GM18511 (cell line): ENCODE data around the gene CRB2.
A peak's percentile ranks its signal among the peaks of the same experiment; 100 is the strongest.
"Not testable (repeated sequence)": the region's sequence is repeated elsewhere in the genome, so short reads cannot be mapped to it uniquely, and the experiment has no call there.

Experiments
- ATAC-seq: cut with Tn5 transposase; IDR thresholded peaks from one replicate; pipeline ENCODE4 v1.9.1; 2021; ENCODE audit warnings: mild to moderate bottlenecking, moderate library complexity; ENCODE audit not compliant: unreplicated experiment

The CRB2 gene

DNA sequence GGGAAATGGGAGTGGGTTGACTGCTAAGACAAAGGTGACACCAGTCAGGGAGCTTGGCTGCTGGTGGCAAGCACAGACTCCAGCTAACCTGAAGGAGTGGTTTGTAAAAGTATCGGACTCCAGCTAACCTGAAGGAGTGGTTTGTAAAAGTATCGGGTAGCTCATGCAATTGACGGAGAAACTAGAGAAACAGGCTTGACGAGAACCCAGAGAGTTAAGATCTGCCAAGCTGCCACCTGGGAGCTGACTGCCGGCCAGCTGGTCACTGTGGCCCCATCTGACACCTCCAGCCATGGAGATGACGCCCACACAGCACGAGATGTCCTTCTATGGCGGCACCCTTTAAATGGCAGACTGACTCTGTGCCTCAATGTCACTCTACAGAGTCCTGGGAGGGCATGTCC, 28.3 kb upstream of the CRB2 start:
- ATAC-seq, result no peak

DNA sequence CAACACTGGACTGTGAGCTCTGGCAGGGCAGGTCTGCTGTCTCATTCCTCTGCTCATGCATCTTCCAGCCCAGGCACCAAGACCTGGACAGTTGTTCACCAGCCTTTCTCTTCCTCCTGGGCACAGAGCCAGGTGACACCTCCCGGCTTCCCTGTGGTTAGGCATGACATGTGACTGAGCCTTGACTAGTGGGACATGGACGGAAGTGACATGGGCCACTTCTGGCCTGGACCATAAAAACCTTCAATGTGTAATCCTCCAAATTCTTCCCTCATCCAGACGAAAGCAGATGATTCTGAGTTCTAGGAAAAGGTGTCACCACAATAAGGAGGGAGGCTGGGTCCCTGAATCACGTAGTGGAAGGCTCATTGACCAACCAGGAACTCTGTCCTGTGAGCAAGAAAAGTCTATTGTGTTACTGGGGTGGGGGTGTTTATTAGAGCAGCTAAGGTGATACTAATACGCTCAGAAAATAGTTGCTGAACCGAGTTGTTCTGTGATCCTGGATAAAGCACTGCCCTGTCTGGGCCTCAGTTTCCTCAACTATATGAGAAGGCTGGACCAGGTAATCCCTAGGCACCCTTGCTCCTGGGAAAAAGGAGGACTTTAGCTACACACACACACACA, 26.6 kb upstream of the CRB2 start:
- ATAC-seq, result no peak

DNA sequence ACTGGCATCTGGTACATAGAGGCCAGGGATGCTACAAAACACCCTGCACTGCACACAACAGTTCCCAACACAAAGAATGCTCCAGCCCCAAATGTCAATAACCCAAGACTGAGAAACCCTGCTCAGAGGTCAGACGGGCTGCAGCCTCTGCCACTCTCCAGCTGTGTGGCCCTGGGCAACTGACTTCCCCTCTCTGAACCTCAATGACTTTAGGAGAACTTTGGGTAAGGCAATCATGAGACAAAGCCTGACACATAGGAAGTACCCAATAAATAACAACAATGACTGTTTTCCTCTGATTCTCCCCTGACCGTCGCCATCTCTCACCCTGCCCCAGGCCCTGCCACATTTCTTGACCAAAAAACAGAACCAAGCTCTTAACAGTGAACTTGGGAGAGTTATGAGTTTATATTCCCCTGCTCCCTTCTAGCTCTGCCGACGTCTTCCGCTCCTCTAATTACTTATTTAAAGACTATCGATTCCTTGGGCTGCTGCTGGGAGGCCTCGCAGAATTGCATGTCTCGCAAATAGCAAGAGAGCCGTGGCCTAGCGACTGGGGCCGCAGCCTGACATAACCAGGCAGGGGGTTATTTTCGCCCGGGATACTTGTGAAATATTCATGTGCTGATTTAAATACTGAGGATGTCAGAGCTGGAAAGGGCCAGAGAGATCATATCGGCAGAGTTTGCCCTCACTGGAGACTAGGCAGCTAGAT, 24.5 kb upstream of the CRB2 start:
- no peak for ATAC-seq

DNA sequence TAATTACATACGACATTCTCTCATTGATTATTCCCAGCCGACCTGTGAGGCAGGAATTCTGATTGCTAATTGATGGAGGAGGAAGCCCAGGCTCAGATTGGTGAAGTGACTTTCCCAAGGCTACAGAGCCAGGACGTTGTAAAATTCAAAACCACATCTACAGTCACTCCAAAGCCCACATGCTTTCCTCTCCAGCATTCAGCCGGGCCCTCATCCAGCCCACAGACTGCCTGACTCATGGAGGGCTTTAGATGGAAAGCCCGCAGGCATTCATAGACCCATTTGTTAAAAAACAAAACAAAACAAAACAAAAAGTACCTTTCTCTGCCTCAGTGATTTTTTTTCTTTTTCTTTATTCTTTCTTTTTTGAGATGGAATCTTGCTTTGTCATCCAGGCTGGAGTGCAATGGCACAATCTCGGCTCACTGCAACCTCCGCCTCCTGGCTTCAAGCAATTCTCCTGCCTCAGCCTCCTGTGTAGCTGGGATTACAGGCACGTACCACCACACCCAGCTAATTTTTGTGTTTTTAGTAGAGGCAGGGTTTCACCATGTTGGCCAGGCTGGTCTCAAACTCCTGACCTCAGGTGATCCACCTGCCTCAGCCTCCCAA, 22.8 kb upstream of the CRB2 start:
- ATAC-seq, result not testable (repeated sequence)

DNA sequence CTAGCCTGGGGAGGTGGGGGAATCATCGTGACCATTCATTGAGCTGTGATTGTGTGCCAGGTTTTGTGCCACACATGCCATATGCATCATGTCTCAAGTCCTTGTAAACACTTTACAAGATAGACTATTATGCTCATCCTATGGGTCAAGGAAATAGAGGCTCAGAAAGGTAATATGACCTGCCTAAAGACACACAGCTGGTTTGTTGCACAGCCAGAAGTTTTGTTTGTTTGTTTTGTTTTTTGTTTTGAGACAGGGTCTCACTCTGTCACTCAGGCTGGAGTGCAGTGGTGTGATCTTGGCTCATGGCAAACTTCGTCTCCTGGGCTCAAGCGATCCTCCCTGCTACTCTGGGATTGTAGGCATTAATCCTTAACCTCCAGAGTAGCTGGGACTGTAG, 21.4 kb upstream of the CRB2 start:
- ATAC-seq, result no peak

DNA sequence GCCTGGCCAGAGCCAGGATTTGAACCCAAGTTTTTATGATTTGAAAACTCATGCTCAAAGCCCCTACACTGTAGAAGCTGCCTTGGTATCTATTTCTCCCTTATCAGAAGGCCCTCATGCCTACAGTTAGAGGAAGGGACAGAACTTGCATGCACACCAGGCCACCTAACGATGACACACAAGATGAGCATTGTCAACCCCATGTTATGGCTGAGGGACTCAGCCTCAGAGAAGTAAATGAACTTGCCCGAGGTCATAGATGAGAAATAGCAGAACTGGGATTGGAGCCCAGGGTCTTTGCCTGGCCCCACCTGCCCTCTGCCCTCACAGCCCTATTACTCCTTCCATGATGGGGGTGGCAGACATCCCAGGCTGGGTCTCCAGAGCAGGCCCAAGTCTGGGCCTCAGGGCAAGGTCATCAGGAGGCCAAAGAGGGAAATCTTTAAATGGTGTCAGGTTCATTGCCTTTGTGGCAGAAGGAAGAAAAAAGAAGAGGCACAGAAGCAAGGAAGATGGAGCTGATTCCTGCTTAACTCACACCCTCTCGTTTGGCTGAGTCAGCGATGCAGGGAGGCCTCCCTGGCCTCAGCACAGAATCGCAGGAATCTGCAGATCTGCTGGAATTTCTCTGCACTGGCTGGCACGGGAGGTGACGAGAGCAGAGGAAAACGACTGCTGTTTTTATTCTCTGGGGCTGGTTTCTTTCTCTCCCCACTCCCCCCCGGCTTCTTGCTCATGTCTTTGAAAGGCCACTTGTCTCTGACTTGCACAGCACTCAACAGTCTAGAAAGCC, 20.6 kb upstream of the CRB2 start:
- no peak for ATAC-seq

DNA sequence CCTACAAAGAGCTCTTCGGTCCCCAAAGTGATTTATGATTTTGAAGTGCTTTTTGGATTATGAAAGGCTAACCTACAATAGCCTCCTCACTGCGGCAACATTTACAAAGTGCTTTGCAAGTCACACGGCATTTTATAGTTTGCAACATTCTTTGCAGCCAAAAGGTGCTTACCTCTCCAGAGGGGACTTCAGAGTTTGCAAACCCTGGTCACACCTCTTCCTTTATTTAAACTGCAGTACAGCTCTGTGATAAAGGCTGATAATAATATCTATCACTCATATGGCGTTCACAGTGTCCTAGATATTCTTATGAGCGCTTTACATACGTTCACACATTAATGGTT, 20.0 kb upstream of the CRB2 start:
- no peak for ATAC-seq

DNA sequence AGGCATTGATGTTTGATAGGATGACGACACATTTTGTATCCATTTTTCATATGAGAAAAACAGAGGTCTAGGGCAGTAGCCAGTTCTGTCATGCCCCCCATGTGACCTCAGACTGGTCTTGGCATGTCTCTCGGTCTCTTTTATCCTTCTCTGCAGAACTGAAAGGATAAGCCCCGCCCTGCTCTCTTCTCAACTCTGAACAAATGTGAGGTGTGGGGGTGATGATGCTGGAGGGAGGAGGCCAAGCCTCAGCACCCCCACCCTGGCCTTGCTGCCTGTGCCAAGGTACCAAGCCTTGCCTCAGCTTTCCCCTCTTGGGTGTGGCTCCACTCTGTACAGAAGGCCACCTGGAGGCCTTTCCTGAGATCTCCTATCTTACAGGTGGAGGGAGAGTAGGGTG, 19.5 kb upstream of the CRB2 start:
- ATAC-seq, result no peak

DNA sequence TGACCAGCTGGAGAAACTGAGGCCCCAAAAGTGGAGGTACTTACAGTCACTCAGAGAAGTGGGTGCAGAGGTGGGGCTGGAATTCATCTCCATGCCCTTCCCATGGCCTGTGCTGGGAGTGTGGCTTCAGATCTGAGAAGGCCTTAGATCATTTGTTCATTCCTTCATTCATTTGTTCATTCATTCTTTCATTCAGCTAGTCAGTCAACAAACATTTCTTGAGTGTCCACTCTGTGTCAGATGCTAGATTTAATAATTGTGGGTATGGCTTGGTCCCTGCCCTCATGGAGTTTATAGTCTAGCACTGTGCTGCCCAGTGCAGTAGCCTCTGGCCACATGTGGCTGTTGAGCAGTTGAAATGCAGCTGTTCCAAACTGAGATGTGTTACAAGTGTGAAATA, 19.0 kb upstream of the CRB2 start:
- ATAC-seq, result no peak

DNA sequence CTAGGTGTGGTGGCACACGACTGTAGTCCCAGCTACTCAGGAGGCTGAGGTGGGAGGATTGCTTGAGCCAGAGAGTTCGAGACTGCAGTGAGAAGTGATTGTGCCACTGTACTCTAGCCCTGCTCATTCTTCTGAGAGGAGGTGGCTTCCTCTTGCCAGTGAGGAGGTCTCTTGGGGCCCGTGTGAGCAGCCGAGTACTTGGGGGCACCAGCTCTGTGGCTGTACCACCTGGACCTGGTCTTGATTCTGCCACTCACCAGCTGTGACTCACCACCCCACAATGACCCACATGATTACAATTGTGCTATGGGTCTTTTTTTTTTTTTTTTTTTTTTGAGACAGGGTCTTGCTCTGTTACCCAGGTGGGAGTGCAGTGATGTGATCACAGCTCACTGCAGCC, 18.0 kb upstream of the CRB2 start:
- no peak for ATAC-seq

DNA sequence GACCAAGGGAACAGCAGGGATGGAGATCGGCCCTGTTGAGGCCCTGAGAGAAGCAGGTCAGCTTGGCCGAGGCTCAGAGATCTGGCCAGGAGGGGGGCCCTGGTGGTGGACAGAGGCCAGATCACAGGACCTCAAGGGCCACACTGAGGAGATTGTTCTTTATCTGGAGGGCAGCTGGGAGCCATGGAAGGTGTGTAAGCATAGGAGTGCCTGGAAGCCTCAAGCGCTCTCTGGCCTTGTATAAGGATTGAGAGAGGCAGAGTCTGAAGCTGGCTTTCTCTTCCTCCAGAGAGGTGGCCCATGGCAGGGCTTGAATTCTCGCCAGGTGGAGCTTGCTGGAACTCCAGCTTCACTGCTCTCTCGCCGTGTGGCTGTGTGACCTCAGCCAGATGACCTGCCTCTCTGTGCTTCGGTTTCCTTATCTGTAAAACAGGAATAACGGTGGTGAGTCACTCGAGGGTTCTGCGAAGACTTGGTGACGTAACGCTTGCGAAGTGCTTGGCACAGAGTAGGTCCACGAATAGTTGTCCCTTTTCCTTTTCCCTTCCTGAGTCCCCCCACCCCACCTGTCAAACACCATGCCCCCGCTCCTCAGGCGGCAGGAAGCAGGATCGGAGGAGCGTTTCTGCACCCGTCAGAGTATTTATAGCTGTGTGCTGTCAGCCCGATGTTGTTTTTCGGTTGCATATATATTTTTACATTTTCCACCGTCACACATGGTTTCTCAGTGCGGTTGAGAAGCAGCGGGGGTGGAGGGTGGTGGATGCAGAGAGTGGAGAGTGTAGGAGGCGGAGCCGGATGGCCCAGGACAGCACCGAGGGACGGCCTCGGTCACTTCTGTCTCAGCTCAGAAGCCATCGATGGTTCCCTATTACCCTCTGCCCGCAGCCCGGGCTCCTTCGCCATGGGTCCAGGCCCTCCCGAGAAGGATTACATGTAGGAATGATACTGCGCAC, 17.0 kb upstream of the CRB2 start:
- ATAC-seq, result peak; percentile 76

DNA sequence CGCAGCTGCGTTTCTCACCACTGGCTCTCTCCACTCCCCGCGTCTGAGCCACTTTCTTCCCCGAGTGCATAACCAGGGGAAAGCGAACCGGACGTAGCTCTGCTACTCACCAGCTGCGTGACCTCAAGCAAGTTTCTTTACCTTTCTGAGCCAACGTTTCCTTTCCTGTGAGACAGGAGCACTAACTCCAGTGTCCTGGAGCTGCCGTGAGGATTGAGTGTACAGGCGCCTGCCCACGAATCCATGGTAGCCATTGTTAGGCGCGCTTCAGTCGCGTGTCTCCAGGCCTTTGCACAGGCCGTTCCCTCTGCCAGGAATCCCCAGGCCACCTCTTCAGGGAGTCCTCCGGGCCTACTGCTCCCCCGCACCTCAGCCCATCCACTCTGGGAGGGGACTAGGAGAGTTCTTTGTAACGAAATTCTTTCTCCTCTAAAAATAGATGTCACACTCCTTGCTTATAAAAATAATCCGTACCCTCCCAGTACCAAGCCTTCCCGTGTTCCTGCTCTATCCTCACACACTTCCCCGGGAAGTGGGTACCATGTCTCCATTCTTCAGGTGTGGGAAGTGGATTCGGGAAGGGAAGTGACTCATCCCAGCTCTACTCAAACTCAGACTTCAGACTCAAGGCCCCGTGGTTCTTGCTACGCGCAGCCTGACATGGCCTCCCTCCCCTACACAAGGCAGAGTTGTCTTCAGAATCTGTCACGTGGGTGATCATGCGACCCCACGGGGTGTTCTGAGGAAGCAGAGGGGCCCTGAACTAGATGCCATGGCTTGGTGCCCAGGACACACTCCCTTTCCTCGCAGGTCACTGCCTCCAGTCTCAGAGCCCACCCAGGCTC, 16.1 kb upstream of the CRB2 start:
- ATAC-seq, result peak; percentile 52

DNA sequence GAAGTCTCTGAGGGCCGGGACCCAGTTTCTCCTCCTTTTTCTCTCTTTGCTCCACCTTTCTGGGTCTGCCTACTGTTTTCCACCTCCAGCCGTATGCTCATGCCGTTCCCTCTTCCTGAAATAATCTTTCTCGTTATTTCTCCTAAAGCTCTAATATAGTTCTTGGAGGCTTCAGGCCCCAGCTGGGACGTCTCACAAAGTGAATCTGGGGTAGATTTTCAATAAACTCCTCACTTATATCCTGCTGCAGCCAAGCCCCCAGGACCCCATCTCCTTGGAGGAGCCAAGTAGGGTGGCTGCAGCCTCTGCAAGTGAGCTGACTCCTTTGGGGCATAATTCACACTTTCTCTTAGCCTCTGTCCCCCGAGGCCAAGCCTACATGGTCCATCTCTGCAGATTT, 14.2 kb upstream of the CRB2 start:
- ATAC-seq, result no peak

DNA sequence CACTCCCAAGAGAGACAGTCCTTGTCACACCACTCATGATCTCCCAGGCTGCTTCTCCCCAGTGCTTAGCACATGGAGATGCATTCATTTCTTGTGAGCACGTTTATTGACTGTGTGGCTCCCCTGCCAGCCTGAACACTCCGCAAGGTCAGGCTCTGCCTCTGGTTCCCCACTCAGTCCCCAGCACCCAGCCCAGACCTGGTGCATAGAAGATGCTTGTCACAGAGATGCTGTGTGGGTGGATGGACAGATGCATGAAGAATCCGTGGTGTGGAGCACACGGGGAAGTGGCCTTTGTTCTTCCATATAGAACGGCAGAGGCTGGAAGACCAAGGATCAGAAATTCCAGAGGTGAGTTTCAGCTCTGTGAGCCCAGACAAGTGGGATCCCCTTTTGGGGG, 13.8 kb upstream of the CRB2 start:
- ATAC-seq, result no peak

DNA sequence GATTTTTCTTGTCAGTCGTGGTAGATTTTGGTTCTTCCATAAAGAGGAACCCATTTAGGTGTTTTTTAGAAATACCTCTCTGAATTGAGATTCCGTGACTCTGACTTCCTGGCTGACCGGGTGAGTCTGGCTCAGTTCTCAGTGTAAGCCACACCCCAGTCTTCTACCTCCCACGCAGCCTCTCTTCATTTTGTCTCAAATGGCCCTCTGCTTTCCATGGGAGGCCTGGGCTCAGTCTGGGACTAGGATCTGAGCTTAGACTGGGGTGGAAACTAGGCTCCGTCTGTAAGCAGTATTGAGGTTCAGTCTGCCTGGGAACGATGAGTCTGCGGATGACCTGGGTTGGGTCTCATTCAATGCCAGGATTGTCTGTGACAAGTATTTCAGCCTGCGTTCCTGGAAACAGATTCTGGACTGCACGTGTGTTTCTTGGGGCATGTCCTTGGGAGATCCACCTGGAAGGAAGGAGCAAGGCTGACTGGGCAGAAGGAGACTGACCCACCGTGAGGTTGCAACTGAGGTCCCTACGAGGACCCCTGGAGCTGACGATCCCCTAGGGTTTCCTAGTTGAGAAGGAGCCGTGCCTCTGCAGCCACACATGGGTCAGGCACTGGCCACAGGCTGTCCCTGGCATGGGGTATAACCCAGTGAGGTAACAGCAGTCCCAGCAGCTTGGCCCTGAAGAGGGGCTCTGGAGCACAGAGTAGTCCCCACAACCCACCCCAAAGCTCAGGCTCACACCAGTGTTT, 12.4 kb upstream of the CRB2 start:
- ATAC-seq, result peak; percentile 20

DNA sequence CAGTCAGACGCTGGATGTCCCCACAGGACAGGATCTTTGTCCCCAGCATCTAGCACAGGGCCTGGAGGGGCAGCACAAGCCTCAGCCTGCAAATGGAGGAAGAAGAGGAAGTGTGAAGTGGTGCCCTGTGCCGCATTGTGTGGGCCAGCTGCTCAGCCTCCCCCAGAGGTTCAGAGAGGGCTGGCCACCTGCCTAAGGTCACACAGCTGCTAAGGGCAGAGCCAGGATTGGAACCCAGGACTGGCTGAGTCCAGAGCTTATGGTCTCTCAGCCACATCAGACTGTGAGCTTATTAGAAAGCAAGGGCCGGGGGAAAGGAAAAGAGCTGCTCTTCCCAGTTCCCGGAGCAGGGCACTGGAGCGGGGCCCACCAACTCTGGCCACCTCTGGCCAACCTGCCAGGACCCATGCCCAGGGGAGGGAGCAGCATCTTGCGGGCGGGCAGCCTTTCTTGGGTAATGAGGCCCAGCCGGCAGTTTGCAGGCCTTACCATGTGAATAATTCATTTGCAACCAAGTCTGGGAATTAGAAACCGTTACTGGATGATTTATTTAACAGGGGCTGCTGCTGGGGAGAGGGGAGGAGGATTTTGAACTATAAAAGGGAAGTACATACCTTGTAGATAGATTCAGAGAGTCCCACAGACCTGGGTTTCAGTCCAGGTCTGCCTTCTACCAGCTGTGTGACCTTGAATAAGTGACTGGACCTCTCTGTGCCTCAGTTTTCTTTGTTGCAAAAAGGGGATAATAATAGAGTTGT, 11.6 kb upstream of the CRB2 start:
- ATAC-seq, result no peak

DNA sequence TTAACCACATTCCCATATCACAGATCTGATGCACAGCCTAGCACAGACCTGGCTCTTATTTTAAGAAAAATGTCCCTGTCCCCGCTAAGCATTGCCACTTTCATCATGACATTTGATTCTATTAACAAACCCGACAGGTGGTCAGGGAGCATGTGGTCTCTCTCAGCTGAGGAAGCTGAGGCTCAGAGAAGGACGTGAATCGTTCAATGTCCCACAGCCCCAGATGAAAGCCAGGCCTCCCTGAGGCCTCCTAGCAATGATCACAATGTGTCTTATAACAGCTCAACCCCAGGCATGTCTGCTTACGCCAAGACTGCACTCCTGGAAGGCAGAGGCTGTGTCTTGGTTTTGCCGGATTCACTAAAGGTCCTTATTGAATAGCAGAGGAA, 10.4 kb upstream of the CRB2 start:
- ATAC-seq, result no peak

DNA sequence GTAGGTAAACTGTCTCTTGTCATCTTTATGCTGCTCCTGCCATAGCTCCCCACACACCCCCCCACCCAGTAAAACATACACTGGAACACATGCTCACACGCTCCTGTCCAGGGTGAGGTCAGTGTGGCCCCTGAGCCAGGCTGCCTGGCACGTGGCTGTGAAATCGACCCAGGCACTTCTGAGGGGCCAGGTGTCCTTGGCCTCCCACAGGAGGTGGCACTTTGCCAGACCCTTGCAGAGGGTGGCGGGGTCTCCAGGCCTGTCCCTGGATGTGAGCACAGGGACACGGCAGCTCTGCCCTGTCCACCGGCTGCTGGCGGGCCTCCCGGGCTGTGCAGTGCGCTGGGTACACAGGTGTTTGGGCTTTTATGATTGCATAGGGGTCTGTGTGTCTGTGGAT, 10.0 kb upstream of the CRB2 start:
- ATAC-seq, result no peak
